ENCODE measurements around the gene CIZ1.

Gene CIZ1

DNA sequence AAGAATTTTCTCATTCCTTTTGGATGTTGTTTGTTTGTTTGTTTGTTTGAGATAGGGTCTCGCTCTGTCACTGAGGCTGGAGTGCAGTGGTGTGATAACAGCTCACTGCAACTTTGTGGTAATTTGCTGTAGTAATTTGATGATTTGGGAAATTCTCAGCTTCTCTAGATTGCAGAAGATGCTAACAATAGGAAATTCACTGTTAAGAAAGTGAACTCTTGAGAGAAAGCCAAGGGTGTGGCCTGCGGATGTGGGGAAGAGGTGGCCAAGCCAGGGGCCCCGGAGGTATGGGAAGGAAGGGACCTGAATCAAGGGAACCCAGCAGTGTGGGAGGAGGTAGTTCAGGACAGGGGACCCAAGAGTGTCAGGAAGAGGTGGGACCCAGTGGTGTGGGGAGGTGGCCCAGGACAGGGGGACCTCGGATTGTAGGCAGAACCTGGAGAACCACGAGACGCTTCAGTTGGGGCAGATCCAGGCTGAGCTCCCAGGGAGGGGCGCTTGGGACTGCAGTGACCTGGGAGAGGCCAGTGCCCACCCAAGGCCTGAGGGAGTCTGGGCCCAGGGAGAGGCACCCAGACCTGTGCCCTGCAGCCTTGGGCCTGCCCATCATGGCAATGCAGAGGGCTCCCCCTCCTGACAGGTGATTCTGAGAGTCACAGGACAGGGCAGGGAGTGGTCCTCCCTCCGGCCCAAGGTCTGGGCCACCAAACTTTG lies 47.7 kb downstream of the CIZ1 start:
- peaks cover 0 to 8% (median 2%) of the 10 kb centered on the region in 4 experiments for H3K4me1 ChIP-seq (ENCODE audit: control extremely low read depth in 1 of 4, control insufficient read depth in 4 of 4, insufficient read depth in 4 of 4, low read length in 3 of 4)
- ChIA-PET POLR2A (interaction anchor here (0.6 to 1.1 kb wide), 3 partner anchors 7 to 107 kb away, joined by 3 to 5 read pairs (median 3); partner anchors contain the start of gene BBLN), CTCF (interaction anchor here (1.2 to 1.5 kb wide), 2 partner anchors 15 to 28 kb away, joined by 4 read pairs; no protein-coding TSS in a partner anchor)
- 84% methylated on average over 7 of the region's 8 CpGs for WGBS (ENCODE audit: insufficient coverage)
- no peaks in the 10 kb centered on the region for H3K27me3 ChIP-seq (replicated peaks in 2 of 5; ENCODE audit: control insufficient read depth in 4 of 5, insufficient read depth in 5 of 5, low read length in 4 of 5)
- DNase-seq = no peak
- no peaks in the 10 kb centered on the region for H3K9me3 ChIP-seq (ENCODE audit: control extremely low read depth in 1 of 5, control insufficient read depth in 4 of 5, insufficient read depth in 2 of 5, low read depth in 1 of 5, low read length in 4 of 5)
- no peaks in the 10 kb centered on the region for H3K36me3 ChIP-seq (ENCODE audit: control insufficient read depth in 4 of 4, insufficient read depth in 4 of 4, low read length in 3 of 4)
- no peak overlapping the region for H3K27ac ChIP-seq (ENCODE audit: insufficient read depth in 1 of 2, low read depth in 1 of 2, low read length in 2 of 2, poor library complexity in 1 of 2, severe bottlenecking in 2 of 2)
- H3K4me3 ChIP-seq (ENCODE audit: control insufficient read depth in 1 of 7, extremely low read depth in 1 of 7, insufficient read depth in 4 of 7, low read depth in 2 of 7, low read length in 6 of 7) = no peak overlapping the region

- CTCF ChIA-PET = interaction anchor here (0.7 to 1.5 kb wide), 3 partner anchors 13 to 26 kb away, joined by 4 read pairs; no protein-coding TSS in a partner anchor
- Histone ChIP-seq H3K4me1 (ENCODE audit: control extremely low read depth in 1 of 4, control insufficient read depth in 4 of 4, insufficient read depth in 4 of 4, low read length in 3 of 4) (peaks cover 0 to 8% (median 2%) of the 10 kb centered on the region in 4 experiments), H3K4me3 (ENCODE audit: control insufficient read depth in 1 of 7, extremely low read depth in 1 of 7, insufficient read depth in 4 of 7, low read depth in 2 of 7, low read length in 6 of 7) (no peak overlapping the region), H3K9me3 (ENCODE audit: control extremely low read depth in 1 of 5, control insufficient read depth in 4 of 5, insufficient read depth in 2 of 5, low read depth in 1 of 5, low read length in 4 of 5) (no peaks in the 10 kb centered on the region), H3K27me3 (replicated peaks in 2 of 5; ENCODE audit: control insufficient read depth in 4 of 5, insufficient read depth in 5 of 5, low read length in 4 of 5) (no peaks in the 10 kb centered on the region), H3K27ac (ENCODE audit: insufficient read depth in 1 of 2, low read depth in 1 of 2, low read length in 2 of 2, poor library complexity in 1 of 2, severe bottlenecking in 2 of 2) (no peak overlapping the region), H3K36me3 (ENCODE audit: control insufficient read depth in 4 of 4, insufficient read depth in 4 of 4, low read length in 3 of 4) (no peaks in the 10 kb centered on the region)
- DNase-seq = no peak
- no CpG with 5 or more reads among the region's 2 CpGs for WGBS (ENCODE audit: insufficient coverage)
- POLR2A ChIA-PET = interaction anchor here (0.7 to 1.1 kb wide), 2 partner anchors 8 to 17 kb away, joined by 3 read pairs; partner anchors contain the start of gene BBLN
Observed at GRCh38 chr9:128142596-128142995, 48.8 kb downstream of the CIZ1 start.

DNA sequence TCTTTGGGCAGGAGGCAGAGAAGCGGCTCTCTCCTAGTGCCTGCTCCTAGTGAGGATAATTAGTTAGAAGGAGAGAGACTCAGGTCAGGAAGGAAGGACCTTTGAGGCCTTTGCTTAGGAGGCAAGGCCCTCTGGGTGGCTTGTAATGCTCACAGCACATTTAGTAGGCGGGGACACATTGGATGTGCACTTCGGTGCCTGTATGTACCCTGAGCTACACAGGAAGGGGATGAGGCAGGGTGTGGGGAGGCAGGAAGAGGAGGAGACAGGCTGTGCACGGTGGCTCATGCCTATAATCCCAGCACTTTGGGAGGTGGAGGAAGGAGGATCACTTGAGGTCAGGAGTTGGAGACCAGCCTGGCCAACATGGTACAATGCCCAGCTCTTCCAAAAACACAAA lies 49.3 kb downstream of the CIZ1 start:
- Histone ChIP-seq H3K4me3 (ENCODE audit: control insufficient read depth in 1 of 7, extremely low read depth in 1 of 7, insufficient read depth in 4 of 7, low read depth in 2 of 7, low read length in 6 of 7) (no peak overlapping the region), H3K9me3 (ENCODE audit: control extremely low read depth in 1 of 5, control insufficient read depth in 4 of 5, insufficient read depth in 2 of 5, low read depth in 1 of 5, low read length in 4 of 5) (no peaks in the 10 kb centered on the region), H3K27me3 (replicated peaks in 2 of 5; ENCODE audit: control insufficient read depth in 4 of 5, insufficient read depth in 5 of 5, low read length in 4 of 5) (no peaks in the 10 kb centered on the region), H3K27ac (ENCODE audit: insufficient read depth in 1 of 2, low read depth in 1 of 2, low read length in 2 of 2, poor library complexity in 1 of 2, severe bottlenecking in 2 of 2) (no peak overlapping the region), H3K36me3 (ENCODE audit: control insufficient read depth in 4 of 4, insufficient read depth in 4 of 4, low read length in 3 of 4) (no peaks in the 10 kb centered on the region), H3K4me1 (ENCODE audit: control extremely low read depth in 1 of 4, control insufficient read depth in 4 of 4, insufficient read depth in 4 of 4, low read length in 3 of 4) (peaks cover 0 to 8% (median 2%) of the 10 kb centered on the region in 4 experiments)
- CTCF ChIA-PET = interaction anchor here (0.7 kb wide), 1 partner anchor 24 kb away, joined by 4 read pairs; no protein-coding TSS in a partner anchor
- DNase-seq = no peak
- POLR2A ChIA-PET = no interaction called here
- WGBS (ENCODE audit: insufficient coverage) = 53% methylated on average over 4 of the region's 4 CpGs

GRCh38 chr9:128141604-128142003 lies 49.8 kb downstream of the CIZ1 start:
- ChIA-PET CTCF (interaction anchor here (0.7 kb wide), 1 partner anchor 24 kb away, joined by 4 read pairs; no protein-coding TSS in a partner anchor), POLR2A (no interaction called here)

DNA sequence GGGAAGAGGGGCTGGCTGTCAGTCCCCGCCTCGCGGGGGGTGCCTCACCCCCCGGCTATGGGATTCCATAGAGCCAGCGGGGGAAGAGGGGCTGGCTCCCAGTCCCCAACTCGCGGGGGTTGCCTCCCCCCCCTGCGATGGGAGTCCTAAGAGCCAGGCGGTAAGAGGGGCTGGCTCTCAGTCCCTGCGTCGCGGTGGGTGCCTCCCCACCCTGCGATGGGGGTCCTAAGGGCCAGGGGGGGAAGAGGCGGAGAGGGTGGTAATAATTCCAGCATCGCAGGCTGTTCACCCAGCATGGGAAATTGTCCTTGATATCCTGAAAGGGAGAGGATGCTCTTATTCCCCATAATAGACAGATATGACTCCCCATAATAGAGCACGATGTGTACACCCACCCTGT lies 51.8 kb downstream of the CIZ1 start:
- H3K9me3 ChIP-seq (ENCODE audit: control extremely low read depth in 1 of 5, control insufficient read depth in 4 of 5, insufficient read depth in 2 of 5, low read depth in 1 of 5, low read length in 4 of 5) = no peaks in the 10 kb centered on the region
- no peak for DNase-seq
- ChIA-PET POLR2A (no interaction called here), CTCF (no interaction called here)
- H3K36me3 ChIP-seq (ENCODE audit: control insufficient read depth in 4 of 4, insufficient read depth in 4 of 4, low read length in 3 of 4) = no peaks in the 10 kb centered on the region
- no peak overlapping the region for H3K27ac ChIP-seq (ENCODE audit: insufficient read depth in 1 of 2, low read depth in 1 of 2, low read length in 2 of 2, poor library complexity in 1 of 2, severe bottlenecking in 2 of 2)
- WGBS (ENCODE audit: insufficient coverage) = 100% methylated on average over 4 of the region's 16 CpGs
- H3K27me3 ChIP-seq (replicated peaks in 2 of 5; ENCODE audit: control insufficient read depth in 4 of 5, insufficient read depth in 5 of 5, low read length in 4 of 5) = no peaks in the 10 kb centered on the region
- H3K4me3 ChIP-seq (ENCODE audit: control insufficient read depth in 1 of 7, extremely low read depth in 1 of 7, insufficient read depth in 4 of 7, low read depth in 2 of 7, low read length in 6 of 7) = no peak overlapping the region
- peaks cover 0 to 14% (median 7%) of the 10 kb centered on the region in 4 experiments for H3K4me1 ChIP-seq (ENCODE audit: control extremely low read depth in 1 of 4, control insufficient read depth in 4 of 4, insufficient read depth in 4 of 4, low read length in 3 of 4)

More at GRCh38 chr9:128141604-128142003, 49.8 kb downstream of the CIZ1 start:
- Histone ChIP-seq H3K36me3 (ENCODE audit: control insufficient read depth in 4 of 4, insufficient read depth in 4 of 4, low read length in 3 of 4) (no peaks in the 10 kb centered on the region), H3K27me3 (replicated peaks in 2 of 5; ENCODE audit: control insufficient read depth in 4 of 5, insufficient read depth in 5 of 5, low read length in 4 of 5) (no peaks in the 10 kb centered on the region), H3K4me1 (ENCODE audit: control extremely low read depth in 1 of 4, control insufficient read depth in 4 of 4, insufficient read depth in 4 of 4, low read length in 3 of 4) (peaks cover 0 to 8% (median 2%) of the 10 kb centered on the region in 4 experiments), H3K27ac (ENCODE audit: insufficient read depth in 1 of 2, low read depth in 1 of 2, low read length in 2 of 2, poor library complexity in 1 of 2, severe bottlenecking in 2 of 2) (no peak overlapping the region), H3K9me3 (ENCODE audit: control extremely low read depth in 1 of 5, control insufficient read depth in 4 of 5, insufficient read depth in 2 of 5, low read depth in 1 of 5, low read length in 4 of 5) (no peaks in the 10 kb centered on the region), H3K4me3 (ENCODE audit: control insufficient read depth in 1 of 7, extremely low read depth in 1 of 7, insufficient read depth in 4 of 7, low read depth in 2 of 7, low read length in 6 of 7) (no peak overlapping the region)
- 86% methylated on average over 2 of the region's 3 CpGs for WGBS (ENCODE audit: insufficient coverage)
- DNase-seq = no peak

DNA sequence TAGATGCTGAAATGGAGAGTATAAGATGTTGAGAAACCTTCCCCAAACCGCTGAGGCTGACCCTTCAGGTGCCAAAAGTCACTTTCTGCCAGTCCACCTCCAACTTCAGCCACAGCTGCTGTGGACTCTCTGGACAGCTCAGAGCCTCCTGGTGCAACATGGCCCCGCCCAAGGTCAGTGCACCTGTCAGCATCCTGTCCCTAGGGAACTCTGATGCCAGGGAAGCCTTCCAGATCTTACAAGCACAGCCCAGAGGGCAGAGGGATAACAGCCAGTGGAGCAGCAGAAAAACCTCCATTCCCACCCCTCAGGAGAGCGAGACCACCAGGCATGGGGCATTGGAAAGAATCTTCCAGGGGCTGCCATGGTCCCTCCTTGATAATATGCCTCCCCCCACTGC lies 53.4 kb downstream of the CIZ1 start:
- Histone ChIP-seq H3K27me3 (replicated peaks in 2 of 5; ENCODE audit: control insufficient read depth in 4 of 5, insufficient read depth in 5 of 5, low read length in 4 of 5) (no peaks in the 10 kb centered on the region), H3K36me3 (ENCODE audit: control insufficient read depth in 4 of 4, insufficient read depth in 4 of 4, low read length in 3 of 4) (no peaks in the 10 kb centered on the region), H3K4me1 (ENCODE audit: control extremely low read depth in 1 of 4, control insufficient read depth in 4 of 4, insufficient read depth in 4 of 4, low read length in 3 of 4) (peaks cover 0 to 14% (median 7%) of the 10 kb centered on the region in 4 experiments), H3K9me3 (ENCODE audit: control extremely low read depth in 1 of 5, control insufficient read depth in 4 of 5, insufficient read depth in 2 of 5, low read depth in 1 of 5, low read length in 4 of 5) (no peaks in the 10 kb centered on the region), H3K4me3 (ENCODE audit: control insufficient read depth in 1 of 7, extremely low read depth in 1 of 7, insufficient read depth in 4 of 7, low read depth in 2 of 7, low read length in 6 of 7) (no peak overlapping the region), H3K27ac (ENCODE audit: insufficient read depth in 1 of 2, low read depth in 1 of 2, low read length in 2 of 2, poor library complexity in 1 of 2, severe bottlenecking in 2 of 2) (no peak overlapping the region)
- no peak for DNase-seq
- 100% methylated on average over 2 of the region's 3 CpGs for WGBS (ENCODE audit: insufficient coverage)
- CTCF ChIA-PET = interaction anchor here (1.0 to 1.4 kb wide), 2 partner anchors 8 to 9 kb away, joined by 3 to 6 read pairs; no protein-coding TSS in a partner anchor
- POLR2A ChIA-PET = no interaction called here
